Nephron (organoid): Measurements from ENCODE around the gene PKP2.
A peak's percentile ranks its signal among the peaks of the same experiment; 100 is the strongest.
"Not testable (repeated sequence)": the region's sequence is repeated elsewhere in the genome, so short reads cannot be mapped to it uniquely, and the experiment has no call there.

ENCODE experiments used
- H3K27ac Mint-ChIP-seq, 3 experiments: 2 replicates each; pipeline ENCODE4 v1.8.0; 2020; ENCODE audit warnings: mixed read lengths in 3 of 3, mild to moderate bottlenecking in 2 of 3, moderate library complexity in 1 of 3
- H3K27me3 Mint-ChIP-seq: 2 replicates; pipeline ENCODE4 v1.8.0; 2021; ENCODE audit warnings: low read depth, mild to moderate bottlenecking, moderate library complexity, mixed read lengths
- H3K36me3 Mint-ChIP-seq: 2 replicates; pipeline ENCODE4 v1.8.0; 2020; ENCODE audit warnings: low read depth, mixed read lengths
- H3K4me1 Mint-ChIP-seq: 2 replicates; pipeline ENCODE4 v1.8.0; 2020; ENCODE audit warnings: mixed read lengths
- H3K4me3 Mint-ChIP-seq, 3 experiments: 2 replicates each; pipeline ENCODE4 v1.8.0; 2020; ENCODE audit warnings: mild to moderate bottlenecking in 3 of 3, mixed read lengths in 3 of 3, moderate library complexity in 2 of 3
- H3K9me3 Mint-ChIP-seq: 2 replicates; pipeline ENCODE4 v1.8.0; 2020; ENCODE audit warnings: mixed read lengths
- CTCF ChIP-seq, 3 experiments: fragments of 200-600 bp; sonication (generic); IDR thresholded peaks; one replicate each; pipeline ENCODE4 v1.5.0; 2021; ENCODE audit warnings: antibody characterized with exemption in 3 of 3; ENCODE audit not compliant: unreplicated experiment in 3 of 3

Gene PKP2

DNA sequence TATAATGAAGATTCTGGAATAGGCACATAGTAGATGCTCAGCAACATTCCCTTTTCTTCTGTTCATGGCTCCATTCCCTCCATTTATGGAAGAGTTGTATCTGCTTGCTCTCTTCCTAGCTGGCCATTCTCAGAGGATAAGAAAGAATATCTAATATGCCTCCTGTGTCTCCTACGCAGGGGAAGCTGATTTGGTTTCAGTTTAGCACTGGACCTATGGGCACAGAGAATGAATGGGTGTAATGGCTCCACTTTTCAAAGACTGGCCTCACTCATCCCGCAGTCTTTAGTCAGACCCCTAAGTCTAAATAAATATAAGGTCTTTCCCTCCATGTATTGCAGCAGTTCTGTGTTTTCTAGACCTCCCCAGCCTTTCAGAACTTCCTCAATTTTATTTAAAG lies 2.0 kb downstream of the PKP2 start:
- H3K9me3 Mint-ChIP-seq: no peaks in the 10 kb centered on the region
- H3K36me3 Mint-ChIP-seq: no peaks in the 10 kb centered on the region
- peaks cover 42% of the 10 kb centered on the region for H3K4me1 Mint-ChIP-seq
- peaks cover 34% of the 10 kb centered on the region for H3K27me3 Mint-ChIP-seq
- H3K4me3 Mint-ChIP-seq: peak overlapping the region; percentile 34 to 76 (median 54)
- TF ChIP-seq CTCF (IDR thresholded peaks at IDR 0.05; ENCODE audit: unreplicated experiment in 3 of 3): no peak
- H3K27ac Mint-ChIP-seq: no peak overlapping the region

DNA sequence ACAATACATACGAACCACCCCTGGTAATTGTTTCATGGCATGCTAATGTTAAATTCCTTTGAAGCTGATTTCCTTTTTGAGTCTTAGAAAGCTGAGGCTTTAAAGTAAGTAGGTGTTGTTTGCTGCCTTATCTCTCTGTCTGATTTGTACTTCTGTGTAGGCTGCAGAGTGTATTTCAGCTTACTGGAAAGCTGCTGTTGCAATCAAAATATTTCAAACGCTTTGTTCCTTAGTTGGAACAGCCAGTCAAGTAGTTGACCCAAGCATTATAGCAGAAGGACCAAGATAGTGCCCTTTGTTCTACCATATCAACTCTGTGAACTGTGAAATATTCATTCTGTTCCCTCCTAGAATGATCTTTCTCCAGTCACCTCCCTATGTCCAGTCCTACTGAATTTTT lies 3.1 kb downstream of the PKP2 start:
- no peaks in the 10 kb centered on the region for H3K9me3 Mint-ChIP-seq
- H3K4me3 Mint-ChIP-seq: peak overlapping the region; percentile 17 to 61 (median 58)
- H3K27ac Mint-ChIP-seq: peak overlapping the region; percentile 60 to 89 (median 87)
- H3K36me3 Mint-ChIP-seq: no peaks in the 10 kb centered on the region
- peaks cover 28% of the 10 kb centered on the region for H3K27me3 Mint-ChIP-seq
- TF ChIP-seq CTCF (IDR thresholded peaks at IDR 0.05; ENCODE audit: unreplicated experiment in 3 of 3): no peak
- H3K4me1 Mint-ChIP-seq: peaks cover 52% of the 10 kb centered on the region

DNA sequence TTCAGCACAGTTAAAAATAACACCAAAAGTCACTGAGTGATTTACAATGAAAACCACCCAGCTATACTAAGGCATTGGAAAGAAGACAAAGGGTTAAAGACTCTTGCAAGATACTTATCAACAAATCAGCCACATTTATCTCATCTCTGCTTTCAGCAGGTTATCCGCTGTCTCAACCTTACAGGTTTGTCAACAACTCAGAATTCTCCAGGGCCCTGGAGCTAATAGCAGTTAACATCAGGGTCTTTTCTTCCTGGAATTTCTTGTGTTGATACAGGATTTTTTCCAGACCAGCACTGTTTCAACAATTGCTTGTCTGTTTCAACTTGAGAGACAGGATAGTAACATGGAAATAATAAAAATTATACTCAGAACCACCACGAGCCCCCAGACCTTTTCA lies 3.5 kb downstream of the PKP2 start:
- Mint-ChIP-seq H3K27me3 (peaks cover 28% of the 10 kb centered on the region), H3K36me3 (no peaks in the 10 kb centered on the region), H3K4me3 (peak overlapping the region in 2 of 3 experiments; percentile 58 to 61), H3K27ac (peak overlapping the region; percentile 60 to 89 (median 87)), H3K4me1 (peaks cover 52% of the 10 kb centered on the region), H3K9me3 (no peaks in the 10 kb centered on the region)
- no peak for TF ChIP-seq CTCF (IDR thresholded peaks at IDR 0.05; ENCODE audit: unreplicated experiment in 3 of 3)

DNA sequence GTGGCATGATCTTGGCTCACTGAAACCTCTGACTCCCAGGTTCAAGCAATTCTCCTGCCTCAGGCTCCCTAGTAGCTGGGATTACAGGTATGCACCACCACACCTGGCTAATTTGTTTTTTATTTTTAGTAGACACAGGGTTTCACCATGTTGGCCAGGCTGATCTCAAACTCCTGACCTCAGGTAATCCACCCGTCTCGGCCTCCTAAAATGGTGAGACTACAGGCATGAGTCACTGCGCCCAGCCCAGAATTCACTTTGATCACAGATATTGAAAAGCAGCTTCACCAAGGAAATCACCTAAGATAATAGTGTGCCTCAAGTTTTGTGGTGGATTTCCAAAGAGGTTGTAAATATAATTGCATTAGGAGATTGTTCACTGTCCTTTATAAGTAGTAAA lies 4.2 kb downstream of the PKP2 start:
- Mint-ChIP-seq H3K27me3 (peaks cover 26% of the 10 kb centered on the region), H3K4me1 (peaks cover 48% of the 10 kb centered on the region), H3K27ac (peak overlapping the region; percentile 37 to 54 (median 38))
- not testable (repeated sequence) for H3K4me3 Mint-ChIP-seq, H3K9me3 Mint-ChIP-seq, H3K36me3 Mint-ChIP-seq

DNA sequence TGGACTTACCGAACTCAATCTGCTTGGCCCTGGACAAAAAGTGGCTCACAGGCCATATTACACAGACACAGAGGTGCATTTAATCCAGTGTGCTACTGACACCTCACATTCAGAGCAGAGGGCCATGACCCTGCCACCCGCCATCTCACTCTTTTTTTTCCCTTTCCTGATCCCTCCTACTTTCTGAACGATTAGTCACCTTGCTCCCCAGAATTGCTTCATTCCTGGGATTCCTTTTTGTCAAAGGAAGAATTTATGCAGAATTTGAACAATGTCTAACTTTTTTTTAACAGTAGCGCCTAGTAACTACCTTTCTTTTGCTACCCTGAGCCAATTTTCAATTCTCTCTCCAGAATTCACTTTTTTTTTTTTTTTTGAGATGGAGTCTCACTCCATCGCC lies 4.6 kb downstream of the PKP2 start:
- Mint-ChIP-seq H3K36me3 (no peaks in the 10 kb centered on the region), H3K4me3 (no peak overlapping the region), H3K27ac (peak overlapping the region; percentile 37 to 54 (median 38)), H3K4me1 (peaks cover 44% of the 10 kb centered on the region), H3K27me3 (peaks cover 22% of the 10 kb centered on the region), H3K9me3 (no peaks in the 10 kb centered on the region)
- no peak for TF ChIP-seq CTCF (IDR thresholded peaks at IDR 0.05; ENCODE audit: unreplicated experiment in 3 of 3)

DNA sequence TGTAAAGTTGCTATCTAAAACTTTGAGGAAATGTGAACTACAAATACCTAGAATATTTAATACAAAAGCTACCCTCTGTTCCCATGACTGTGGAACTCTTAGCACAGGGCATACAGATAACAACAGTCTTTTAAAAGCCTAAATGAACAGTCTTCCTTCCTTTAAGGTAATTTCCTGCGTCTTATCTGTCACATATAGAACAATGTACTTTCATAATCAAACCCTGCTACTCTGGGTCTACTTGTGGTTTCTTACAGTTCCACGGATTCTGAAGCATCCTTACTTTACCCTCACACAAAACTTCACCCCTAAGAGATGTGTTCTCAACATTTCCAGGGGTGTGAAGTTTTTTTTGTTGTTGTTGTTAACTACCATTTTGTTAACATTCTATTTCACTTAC lies 5.1 kb downstream of the PKP2 start:
- Mint-ChIP-seq H3K4me3 (no peak overlapping the region), H3K36me3 (no peaks in the 10 kb centered on the region), H3K27ac (peak overlapping the region; percentile 37 to 54 (median 38)), H3K4me1 (peaks cover 43% of the 10 kb centered on the region), H3K27me3 (peaks cover 21% of the 10 kb centered on the region), H3K9me3 (no peaks in the 10 kb centered on the region)
- no peak for TF ChIP-seq CTCF (IDR thresholded peaks at IDR 0.05; ENCODE audit: unreplicated experiment in 3 of 3)
